GM19452 (cell line): ENCODE data around the gene PTH2.
"Not testable (repeated sequence)": the region's sequence is repeated elsewhere in the genome, so short reads cannot be mapped to it uniquely, and the experiment has no call there.

Experiments
- ATAC-seq: cut with Tn5 transposase; IDR thresholded peaks from one replicate; pipeline ENCODE4 v1.9.1; 2021; ENCODE audit not compliant: unreplicated experiment

Gene PTH2

GRCh38 chr19:49448432-49448786 is 25.2 kb upstream of the PTH2 start:
- ATAC-seq, result no peak

GRCh38 chr19:49447485-49448431 is 24.5 kb upstream of the PTH2 start:
- no peak for ATAC-seq

GRCh38 chr19:49445997-49446396 is 22.8 kb upstream of the PTH2 start:
- ATAC-seq, result no peak

DNA sequence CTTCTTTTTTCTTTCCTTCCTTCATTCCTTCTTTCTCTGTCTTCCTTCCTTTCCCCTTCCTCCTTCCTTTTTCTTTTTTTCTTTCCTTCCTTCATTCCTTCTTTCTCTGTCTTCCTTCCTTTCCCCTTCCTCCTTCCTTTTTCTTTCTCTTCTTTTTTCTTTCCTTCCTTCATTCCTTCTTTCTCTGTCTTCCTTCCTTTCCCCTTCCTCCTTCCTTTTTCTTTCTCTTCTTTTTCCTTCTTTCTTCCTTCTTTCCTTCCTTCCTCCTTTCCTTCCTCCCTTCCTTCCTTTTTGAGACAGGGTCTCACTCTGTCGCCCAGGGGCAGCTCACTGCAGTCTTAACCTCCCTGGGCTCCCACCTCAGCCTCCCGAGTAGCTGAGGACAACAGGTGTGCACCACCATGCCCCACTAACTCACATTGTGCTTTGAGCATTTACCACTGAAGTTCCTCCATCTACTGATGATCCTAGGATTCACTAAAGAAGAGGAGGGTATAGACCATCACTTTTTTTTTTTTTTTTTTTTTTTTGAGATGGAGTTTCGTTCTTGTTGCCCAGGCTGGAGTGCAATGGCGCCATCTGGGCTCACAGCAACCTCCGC is 21.0 kb upstream of the PTH2 start:
- ATAC-seq, result not testable (repeated sequence)

DNA sequence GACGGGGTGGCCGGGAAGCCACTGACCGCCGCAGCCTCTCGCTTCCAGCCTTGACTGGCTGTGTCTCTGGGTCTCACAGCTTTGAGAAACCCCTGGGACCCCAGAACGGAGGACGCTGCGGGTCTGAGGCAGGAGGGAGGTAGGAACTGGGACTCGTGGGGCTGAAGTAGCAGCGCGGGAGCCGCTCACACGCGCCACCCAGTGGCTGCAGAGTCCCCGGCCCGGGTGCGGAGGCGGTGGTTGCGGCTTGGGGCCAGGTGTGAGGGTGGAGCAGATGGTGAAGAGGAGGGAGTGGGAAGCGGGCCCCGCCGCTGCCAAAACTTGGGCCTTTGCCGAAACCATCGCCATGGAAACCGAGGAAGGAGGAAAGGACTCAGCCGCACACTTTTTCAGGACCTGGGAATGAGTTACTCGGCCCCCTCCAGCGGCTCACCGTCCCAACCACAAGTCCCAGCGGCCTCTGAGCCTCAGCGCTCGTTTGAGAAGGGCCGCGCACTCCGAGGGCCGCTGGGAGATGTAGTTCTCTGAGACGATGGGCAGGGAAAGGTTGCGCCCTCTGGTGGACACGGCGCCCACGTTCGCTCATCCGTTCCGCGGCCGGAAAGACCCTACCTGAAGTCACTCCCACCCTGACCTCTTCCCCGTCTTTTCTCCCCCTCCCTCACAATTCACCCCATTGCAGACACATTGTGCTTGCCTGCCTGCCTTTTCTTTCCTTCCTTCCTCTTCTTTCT is 20.3 kb upstream of the PTH2 start:
- peak; percentile 71 for ATAC-seq

DNA sequence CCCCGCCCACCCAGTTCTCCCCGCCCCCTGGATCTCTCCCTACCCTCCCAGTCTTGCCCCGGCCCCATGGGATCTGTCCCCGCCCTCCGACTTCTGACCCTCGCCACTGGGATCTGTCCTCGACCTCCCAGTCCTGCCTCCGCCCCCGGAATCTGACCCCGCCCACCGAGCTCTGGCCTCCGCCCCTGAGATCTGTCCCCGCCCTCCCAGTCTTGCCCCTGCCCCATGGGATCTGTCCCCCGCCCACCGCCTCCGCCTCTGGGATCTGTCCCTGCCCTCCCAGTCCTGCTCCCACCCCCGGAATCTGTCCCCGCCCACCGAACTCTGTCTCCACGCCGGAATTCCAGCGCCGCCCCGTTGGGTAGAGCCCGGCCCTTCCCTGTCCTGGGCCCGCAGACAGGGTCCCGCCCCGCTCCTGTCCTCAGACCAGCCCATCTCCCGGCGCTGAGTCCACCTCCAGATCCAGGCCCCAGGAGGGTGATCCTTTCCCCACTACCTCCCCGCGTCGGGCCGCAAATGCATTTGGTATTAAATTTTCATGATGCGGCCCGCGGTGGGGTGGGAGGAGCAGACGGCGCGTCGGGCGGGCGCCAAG is 19.6 kb upstream of the PTH2 start:
- ATAC-seq, result no peak

DNA sequence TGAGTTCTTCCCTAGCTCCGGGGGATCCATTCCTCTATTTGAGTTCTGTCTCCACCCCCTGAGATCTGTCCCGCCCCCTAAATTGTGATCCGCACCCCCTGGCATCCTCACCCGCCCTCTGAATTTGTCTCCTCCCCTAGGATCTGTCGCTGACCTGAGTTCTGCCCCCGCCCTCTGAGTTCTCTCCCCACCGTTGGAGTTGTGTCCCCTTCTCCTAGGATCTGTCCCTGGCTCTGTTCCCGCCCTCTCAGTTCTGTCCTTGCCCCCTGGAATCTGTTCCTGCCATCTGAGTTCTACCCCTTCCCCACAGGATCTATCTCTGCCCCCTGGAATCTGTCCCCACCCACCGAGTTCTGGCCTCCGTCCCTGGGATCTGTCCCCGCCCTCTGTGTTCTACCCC is 19.1 kb upstream of the PTH2 start:
- no peak for ATAC-seq

DNA sequence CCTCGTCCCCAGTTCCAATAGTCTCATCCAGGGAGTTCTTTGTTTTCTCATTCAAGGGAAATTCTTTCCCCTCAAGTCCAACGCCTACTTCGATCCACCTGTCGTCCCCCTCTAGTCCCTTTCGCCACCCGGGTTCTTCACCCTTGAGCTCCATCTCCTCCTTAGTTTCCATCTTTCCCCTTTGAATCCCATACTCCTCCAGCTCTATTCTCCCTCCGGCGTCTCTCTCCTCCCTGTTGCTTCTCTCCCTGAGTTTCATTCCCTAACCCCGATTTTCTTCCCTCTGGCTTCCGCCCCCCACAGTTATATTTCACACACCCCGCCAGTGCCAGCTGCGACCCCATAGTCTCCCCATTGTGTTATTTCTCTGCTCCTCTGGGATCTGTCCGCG is 18.7 kb upstream of the PTH2 start:
- no peak for ATAC-seq

GRCh38 chr19:49441210-49441959 is 18.1 kb upstream of the PTH2 start, which contains the start of gene SLC17A7:
Gene SLC17A7, minus strand, starts transcription at chr19:49441527. Its CDS starts 148 bp downstream, at chr19:49441379.
- no peak for ATAC-seq

- no peak for ATAC-seq
Measured at GRCh38 chr19:49440439-49441209, 17.4 kb upstream of the PTH2 start.

GRCh38 chr19:49439836-49440235 is 16.6 kb upstream of the PTH2 start:
- no peak for ATAC-seq

GRCh38 chr19:49438261-49438660 is 15.0 kb upstream of the PTH2 start:
- ATAC-seq, result no peak

DNA sequence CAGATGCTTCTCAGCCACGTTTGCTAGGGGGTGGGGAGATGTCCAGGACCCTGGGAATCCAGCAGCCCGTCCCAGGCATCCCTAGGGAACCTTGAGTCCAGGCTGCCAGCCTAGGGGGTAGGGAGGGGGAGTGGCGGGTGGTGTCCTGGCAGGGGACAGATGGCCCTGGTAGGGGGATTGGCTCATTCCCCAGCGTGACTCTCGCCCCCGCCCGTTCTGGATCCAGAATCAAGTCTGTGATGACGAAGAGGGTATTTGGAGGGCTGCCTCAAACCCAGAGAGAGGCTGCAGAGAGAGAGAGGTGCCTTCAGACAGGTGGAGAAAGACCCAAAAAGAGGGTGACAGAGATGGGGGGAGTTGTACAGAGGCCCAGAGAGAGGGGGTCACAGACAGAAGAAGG is 14.0 kb upstream of the PTH2 start:
- no peak for ATAC-seq

- ATAC-seq, result no peak
Measured at GRCh38 chr19:49436381-49437017, 13.3 kb upstream of the PTH2 start.

DNA sequence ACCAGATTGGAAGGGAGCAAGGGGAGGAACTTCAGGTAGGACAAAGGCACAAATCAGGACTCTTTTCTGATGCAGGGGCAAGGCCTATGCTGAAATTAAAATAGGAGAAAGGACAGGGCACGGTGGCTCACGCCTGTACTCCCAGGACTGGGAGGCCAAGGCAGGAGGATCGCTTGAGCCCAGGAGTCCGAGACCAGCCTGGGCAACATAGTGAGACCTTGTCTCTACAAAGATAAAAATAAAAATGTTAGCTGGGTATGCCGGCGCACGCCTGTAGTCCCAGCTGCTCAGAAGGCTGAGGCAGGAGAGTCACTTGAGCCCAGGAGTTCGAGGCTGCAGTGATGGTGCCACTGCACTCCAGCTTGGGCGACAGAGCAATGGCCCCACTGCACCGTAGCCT is 12.4 kb upstream of the PTH2 start:
- no peak for ATAC-seq

DNA sequence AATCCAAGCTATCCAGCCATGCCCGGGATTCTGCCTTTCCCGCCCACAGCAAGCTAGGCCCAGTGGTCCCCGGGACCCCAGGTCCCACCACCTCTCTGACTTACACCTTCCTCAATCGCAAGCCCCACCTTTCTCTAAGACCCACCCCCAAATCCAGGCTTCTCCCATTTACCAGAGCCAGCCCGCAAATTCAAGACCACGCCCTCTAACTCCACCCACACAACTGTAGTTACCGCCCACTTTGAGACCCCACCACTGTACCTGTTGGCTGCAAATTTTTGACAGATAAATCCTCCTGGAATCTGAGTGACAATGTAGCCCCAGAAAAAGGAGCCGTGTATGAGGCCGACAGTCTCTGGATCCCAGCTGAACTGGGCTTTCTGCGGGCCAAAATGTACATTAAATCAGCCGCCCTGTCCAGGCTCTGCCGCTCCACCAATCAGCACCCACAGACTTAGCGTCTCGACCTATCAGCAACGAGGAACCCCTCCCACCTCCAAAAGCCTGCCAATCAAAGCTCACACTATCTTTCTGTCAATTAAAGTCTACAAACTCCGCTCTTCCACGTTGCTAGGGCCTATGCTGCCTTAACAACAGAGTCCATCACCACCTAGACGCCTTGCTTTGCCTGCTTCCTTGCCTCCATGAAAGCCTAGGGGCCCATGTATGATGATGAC is 11.8 kb upstream of the PTH2 start:
- ATAC-seq, result no peak

GRCh38 chr19:49433240-49433901 is 10.1 kb upstream of the PTH2 start:
- ATAC-seq, result no peak
